Dedifferentiated amniotic fluid mesenchymal stem cell (primary cell): Measurements from ENCODE around the gene DCTN2.

Source experiments
- DNase-seq: peaks from one replicate; pipeline ENCODE4 v3.0.0-alpha.2; 2016; ENCODE audit errors: extremely low spot score

Gene DCTN2

DNA sequence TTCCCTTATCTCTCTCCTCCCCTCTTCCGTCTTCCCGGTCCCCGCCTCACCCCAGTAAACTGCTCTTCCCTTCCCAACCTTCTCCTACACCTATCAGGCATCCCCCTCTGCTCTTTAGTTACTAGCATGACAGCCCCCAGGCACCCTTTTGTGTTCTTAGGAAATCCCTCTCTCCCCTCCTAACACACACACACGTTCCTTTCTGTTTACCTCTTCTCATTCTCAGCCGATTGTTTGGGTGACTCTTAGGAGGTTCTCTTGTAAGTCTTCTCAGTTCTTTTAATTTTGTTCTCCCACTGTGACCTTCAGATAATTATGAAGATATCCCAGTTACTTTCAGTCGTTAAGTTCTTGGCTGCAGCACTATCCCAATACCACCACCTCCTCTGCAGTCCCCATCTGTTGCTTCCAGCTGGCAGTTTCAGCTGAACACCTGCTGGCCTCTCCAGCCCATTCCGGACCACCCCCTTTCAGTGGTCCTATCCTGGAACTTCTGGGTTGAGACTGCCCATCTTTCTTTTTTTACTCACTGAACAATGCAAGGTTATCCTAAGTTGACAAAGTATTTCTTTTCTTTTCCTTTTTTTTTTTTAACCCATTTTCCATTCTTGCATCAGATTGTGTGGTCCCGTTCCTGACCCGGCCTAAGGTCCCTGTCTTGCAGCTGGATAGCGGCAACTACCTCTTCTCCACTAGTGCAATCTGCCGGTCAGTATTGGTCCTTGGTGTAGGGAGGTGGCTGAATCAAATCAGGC, 58.4 kb downstream of the DCTN2 start:
- no peak for DNase-seq

DNA sequence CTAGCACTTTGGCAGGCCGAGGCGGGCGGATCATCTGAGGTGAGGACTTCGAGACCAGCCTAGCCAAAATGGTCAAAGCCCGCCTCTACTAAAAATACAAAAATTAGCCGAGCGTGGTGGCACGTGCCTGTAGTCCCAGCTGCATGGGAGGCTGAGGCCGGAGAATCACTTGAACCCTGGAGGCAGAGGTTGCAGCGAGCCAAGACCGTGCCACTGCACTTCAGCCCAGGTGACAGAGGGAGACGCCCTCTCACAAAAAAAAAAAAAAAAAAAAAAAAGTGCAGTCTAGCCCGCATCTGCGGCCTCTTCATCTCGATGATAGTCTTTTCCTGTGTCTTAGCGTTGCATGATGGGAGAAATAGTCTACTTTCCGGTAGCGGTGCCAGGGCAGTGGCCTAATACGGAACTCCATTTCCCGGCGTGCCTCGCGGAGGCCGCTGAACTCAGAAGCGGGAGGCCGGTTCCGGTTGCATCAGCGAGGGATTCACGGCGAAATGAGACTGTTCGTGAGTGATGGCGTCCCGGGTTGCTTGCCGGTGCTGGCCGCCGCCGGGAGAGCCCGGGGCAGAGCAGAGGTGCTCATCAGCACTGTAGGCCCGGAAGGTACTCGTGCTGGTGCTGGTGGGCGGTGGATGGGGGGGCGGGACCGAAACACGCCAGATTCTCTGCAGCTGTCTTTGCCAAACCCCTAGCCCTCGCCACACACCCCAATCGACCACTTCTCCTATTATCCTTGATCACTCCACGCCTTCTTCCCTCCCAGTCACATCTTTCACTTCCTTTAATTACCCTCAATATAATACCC, 59.2 kb downstream of the DCTN2 start, which contains the start of gene MARS1:
TSS of gene MARS1 (plus strand) at position 472 of the 805 bp plus-strand sequence. CDS start at position 495, 23 bp downstream.
- DNase-seq: peak; percentile 98

DNA sequence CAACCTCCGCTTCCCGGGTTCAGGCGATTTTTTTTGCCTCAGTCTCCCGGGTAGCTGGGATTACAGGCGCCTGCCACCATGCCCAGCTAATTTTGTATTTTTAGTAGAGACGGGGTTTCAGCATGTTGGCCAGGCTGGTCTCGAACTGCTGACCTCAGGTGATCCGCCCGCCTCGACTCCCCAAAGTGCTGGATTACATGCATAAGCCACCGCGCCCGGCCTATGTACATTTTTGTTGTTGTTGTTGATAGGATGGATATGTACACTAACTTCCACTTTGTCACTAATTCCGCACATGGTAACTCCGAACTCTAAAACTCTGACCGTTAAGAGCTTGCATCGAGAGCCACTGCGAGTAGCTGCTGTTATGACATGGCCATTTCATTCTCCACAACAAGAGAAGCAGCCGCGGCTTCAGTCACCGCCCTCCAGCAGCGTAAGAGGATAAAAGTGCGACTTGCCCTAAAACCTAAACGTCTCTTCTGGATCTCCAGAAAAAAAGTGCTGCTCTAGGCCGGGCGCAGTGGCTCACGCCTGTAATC, 59.9 kb downstream of the DCTN2 start:
- DNase-seq: no peak

DNA sequence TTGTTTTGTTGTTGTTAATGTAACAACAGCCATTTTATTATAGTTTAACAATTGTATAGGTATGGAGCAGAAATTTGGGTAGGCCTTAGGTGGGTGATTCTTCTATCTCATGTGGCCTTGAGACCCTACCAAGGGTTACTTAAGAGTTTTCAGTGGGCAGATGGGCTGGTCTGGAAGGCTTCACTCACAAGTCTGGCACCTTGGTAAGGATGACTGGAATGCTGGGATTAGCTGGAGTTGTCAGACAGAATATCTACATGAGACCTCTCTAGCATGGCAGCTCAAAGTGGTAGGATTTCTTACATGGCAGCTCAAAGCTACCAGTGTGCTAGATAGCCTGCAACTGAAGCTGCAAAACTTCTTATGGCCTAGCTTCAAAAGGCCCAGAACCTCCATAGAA, 61.3 kb downstream of the DCTN2 start:
- DNase-seq: no peak

DNA sequence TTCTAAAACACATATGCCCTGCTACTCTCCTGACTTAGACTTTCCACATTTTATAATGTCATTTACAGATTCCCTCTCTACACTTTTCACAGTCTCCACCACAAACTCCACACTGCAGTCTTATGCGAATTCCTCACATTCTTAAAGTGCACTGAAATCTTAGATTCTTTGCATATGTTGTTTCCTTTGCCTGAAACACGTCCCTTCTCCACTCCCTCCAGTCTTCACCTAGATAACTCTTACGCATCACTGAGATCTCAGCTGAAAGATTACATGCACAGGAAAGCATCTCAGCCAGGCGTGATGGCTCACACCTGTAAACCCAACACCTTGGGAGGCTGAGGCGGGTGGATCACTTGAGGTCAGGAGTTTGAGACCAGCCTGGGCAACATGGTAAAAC, 63.5 kb downstream of the DCTN2 start:
- peak; percentile 55 for DNase-seq

DNA sequence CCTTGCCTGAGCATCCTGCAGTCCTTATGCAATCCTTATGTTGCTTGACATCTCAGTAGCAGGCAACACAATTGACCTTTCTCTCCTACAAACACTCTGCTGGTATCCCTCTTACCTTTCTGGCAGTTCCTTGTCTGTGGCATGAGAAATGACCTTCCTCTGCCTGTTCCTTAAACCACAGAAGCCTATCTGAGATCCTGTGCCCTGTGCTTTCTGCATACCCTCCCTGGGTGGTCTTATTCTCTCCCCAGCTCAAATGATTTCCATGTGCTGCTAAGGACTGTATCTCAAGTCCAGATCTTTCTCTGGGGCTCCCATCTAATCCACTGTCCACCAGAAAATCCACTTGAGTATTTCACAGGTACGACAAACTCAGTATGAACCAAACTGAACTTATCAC, 65.3 kb downstream of the DCTN2 start:
- DNase-seq: no peak
